Effector memory CD4-positive, alpha-beta T cell (primary cell): ENCODE results near the gene MTNR1A.

Experiments used
- DNase-seq, 3 donors: peaks; one replicate each; pipeline ENCODE4 v3.0.0-alpha.2; 2020
- H3K27ac ChIP-seq: 2 replicates; pipeline ENCODE4 v1.7.0; 2013; ENCODE audit warnings: mild to moderate bottlenecking, low read length, moderate library complexity; ENCODE audit not compliant: insufficient read depth, poor library complexity, severe bottlenecking
- H3K27me3 ChIP-seq: replicated peaks from 2 replicates; pipeline ENCODE4 v1.7.0; 2013; ENCODE audit warnings: mild to moderate bottlenecking, low read length; ENCODE audit not compliant: insufficient read depth, control insufficient read depth, poor library complexity, severe bottlenecking
- H3K36me3 ChIP-seq: 2 replicates; pipeline ENCODE4 v1.7.0; 2013; ENCODE audit warnings: mild to moderate bottlenecking, low read length, moderate library complexity; ENCODE audit not compliant: control insufficient read depth, insufficient read depth
- H3K4me1 ChIP-seq: 2 replicates; pipeline ENCODE4 v1.7.0; 2013; ENCODE audit warnings: low read length, mild to moderate bottlenecking; ENCODE audit not compliant: control insufficient read depth, insufficient read depth, poor library complexity, severe bottlenecking
- H3K4me3 ChIP-seq: 2 replicates; pipeline ENCODE4 v1.7.0; 2013; ENCODE audit warnings: low read length, low read depth, mild to moderate bottlenecking; ENCODE audit not compliant: insufficient read depth, poor library complexity, severe bottlenecking
- H3K9me3 ChIP-seq: 2 replicates; pipeline ENCODE4 v1.7.0; 2013; ENCODE audit warnings: mild to moderate bottlenecking, low read length, moderate library complexity; ENCODE audit not compliant: control insufficient read depth

The MTNR1A gene

DNA sequence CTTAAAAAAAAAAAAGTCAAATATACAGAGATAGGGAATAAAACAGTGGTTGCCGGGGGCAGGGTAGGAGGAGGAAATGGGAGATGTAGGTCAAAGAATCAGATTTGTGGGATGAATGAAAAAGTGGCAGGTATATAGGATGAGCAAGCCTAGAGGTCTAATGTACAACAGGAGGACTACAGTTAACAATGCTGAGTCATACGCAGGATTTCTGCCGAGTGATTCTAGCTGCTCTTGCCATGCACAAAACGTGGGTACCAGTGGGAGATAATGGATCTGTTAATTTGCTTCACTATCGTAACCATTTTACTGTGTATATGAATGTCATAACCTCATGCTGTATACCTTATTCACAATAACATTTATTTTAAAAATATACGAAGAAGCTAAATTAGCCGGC, 10.7 kb upstream of the MTNR1A start:
- Histone ChIP-seq H3K9me3 (no peaks in the 10 kb centered on the region), H3K36me3 (no peaks in the 10 kb centered on the region), H3K27ac (no peak overlapping the region), H3K4me3 (no peak overlapping the region), H3K4me1 (no peaks in the 10 kb centered on the region), H3K27me3 (no peaks in the 10 kb centered on the region)
- no peak for DNase-seq

DNA sequence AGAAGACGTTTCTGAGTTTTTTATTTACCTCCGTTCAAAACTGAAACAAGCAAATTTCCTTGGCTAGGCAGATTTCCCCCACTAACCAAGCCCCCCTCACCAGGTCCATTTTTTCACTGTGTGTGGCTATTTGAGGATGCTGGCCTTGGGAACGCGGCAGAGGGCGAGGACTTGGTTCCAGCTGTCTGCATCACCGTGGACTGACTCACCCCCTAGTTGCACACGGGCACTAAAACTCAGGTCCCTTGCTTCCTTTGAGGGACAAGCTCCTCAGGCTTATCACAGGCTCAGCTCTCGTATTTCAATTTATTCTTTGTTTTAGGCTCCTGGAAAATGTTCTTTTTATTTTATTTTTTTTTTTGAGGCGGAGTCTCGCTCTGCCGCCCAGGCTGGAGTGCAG, 8.4 kb upstream of the MTNR1A start:
- H3K9me3 ChIP-seq: no peaks in the 10 kb centered on the region
- no peak overlapping the region for H3K27ac ChIP-seq
- no peak overlapping the region for H3K4me3 ChIP-seq
- H3K36me3 ChIP-seq: no peaks in the 10 kb centered on the region
- DNase-seq: no peak
- no peaks in the 10 kb centered on the region for H3K27me3 ChIP-seq
- no peaks in the 10 kb centered on the region for H3K4me1 ChIP-seq

DNA sequence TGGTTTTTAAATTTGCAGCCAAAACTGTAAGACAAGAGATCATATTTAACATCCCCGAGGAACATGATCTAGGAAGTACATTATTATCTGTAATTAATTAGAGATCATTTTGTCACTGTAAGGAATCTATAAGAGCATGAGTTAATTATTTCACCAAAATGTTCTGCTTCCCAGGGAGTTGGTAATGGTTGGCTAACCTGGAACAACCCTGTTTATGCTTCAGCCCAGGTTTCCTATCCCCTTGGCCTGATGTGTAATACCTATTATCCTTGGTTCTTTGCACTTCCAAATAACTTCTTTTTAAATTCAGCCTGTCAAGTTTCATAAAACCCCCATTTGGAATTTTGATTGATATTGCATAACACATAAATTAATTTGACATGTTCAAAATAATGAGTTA, 6.4 kb upstream of the MTNR1A start:
- Histone ChIP-seq H3K27ac (no peak overlapping the region), H3K27me3 (no peaks in the 10 kb centered on the region), H3K4me1 (no peaks in the 10 kb centered on the region), H3K4me3 (no peak overlapping the region), H3K36me3 (no peaks in the 10 kb centered on the region), H3K9me3 (no peaks in the 10 kb centered on the region)
- DNase-seq: no peak

DNA sequence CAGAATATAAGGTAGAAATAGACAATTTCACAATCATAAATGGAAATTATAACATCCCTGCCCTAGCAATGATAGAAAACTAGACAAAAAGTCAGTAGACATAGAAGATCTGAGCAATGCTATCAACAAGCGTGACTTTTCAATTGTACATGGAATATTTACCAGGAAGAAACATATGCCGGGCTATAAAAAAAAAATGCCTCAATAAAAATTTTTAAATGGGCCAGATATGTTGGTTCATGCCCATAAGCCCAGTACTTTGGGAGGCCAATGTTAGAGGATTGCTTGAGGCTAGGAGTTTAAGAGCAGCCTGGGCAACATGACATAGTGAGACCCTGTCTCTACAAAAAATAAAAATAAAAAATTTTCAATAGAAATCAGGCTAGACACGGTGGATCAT, 5.3 kb upstream of the MTNR1A start:
- Histone ChIP-seq H3K27me3 (no peaks in the 10 kb centered on the region), H3K27ac (no peak overlapping the region), H3K9me3 (no peaks in the 10 kb centered on the region), H3K4me1 (no peaks in the 10 kb centered on the region), H3K36me3 (no peaks in the 10 kb centered on the region), H3K4me3 (no peak overlapping the region)
- no peak for DNase-seq

DNA sequence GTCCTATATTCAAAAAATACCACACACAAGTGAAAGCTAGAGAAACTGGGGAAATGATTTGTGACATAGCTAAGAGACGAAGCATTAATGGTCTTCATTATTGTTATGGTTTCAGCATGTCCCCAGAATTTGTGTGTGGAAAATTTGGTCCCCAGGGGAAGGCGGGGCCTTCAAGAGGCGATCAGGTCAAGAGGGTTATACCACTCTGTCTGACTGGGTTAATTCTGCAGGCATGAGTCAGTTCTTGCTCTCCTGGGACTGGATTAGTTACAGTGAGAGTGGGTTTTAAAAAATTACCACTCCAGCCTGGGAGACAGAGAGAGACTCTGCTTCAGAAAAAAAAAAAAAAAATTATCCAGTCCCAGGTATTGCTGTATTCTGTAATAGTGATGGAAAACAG, 2.1 kb upstream of the MTNR1A start:
- Histone ChIP-seq H3K9me3 (no peaks in the 10 kb centered on the region), H3K27ac (no peak overlapping the region), H3K36me3 (no peaks in the 10 kb centered on the region), H3K4me1 (no peaks in the 10 kb centered on the region), H3K27me3 (no peaks in the 10 kb centered on the region), H3K4me3 (no peak overlapping the region)
- no peak for DNase-seq

DNA sequence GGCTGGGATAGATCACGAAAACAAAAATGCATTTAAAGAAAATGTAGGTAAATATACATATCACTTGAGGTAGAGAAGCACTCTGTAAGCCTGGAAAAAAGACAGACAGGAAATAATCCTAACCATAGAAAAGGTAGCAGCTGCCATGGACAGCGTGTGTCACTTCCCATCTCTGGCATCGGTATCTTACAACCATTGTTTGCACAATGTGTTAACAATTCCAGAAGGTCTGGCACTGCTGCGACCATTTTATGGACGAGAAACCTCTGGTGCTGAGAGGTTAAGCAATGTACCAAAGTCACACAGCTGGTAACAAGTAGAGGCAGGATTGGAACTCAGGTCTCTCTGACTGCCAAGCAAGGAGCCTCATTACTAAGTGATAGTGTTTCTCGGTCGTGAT, 1.7 kb upstream of the MTNR1A start:
- Histone ChIP-seq H3K36me3 (no peaks in the 10 kb centered on the region), H3K4me1 (no peaks in the 10 kb centered on the region), H3K9me3 (no peaks in the 10 kb centered on the region), H3K27me3 (no peaks in the 10 kb centered on the region), H3K4me3 (no peak overlapping the region), H3K27ac (no peak overlapping the region)
- no peak for DNase-seq

DNA sequence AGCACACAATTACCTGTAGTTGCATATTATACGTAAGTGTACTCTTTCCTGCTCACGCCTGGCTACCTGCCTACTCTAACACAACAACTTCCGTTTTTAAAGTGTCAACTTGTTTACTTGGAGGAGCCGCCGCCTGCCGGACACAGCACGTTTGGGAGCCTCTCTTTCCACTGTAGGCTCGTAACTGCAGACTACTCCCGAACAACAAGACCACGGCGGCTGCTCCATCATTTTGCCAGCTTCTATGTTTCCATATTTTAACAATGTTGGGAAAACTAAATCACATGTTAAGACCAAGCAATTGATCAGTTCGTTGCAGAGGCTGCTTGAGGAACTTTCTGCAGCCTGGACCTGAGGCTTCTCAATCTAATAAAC, 841 bp downstream of the MTNR1A start:
- DNase-seq: no peak
- Histone ChIP-seq H3K4me1 (no peaks in the 10 kb centered on the region), H3K9me3 (no peaks in the 10 kb centered on the region), H3K27me3 (no peaks in the 10 kb centered on the region), H3K27ac (no peak overlapping the region), H3K4me3 (no peak overlapping the region), H3K36me3 (no peaks in the 10 kb centered on the region)

- H3K27me3 ChIP-seq: no peaks in the 10 kb centered on the region
- no peak for DNase-seq
- no peaks in the 10 kb centered on the region for H3K36me3 ChIP-seq
- no peaks in the 10 kb centered on the region for H3K4me1 ChIP-seq
- no peak overlapping the region for H3K4me3 ChIP-seq
- no peaks in the 10 kb centered on the region for H3K9me3 ChIP-seq
- H3K27ac ChIP-seq: no peak overlapping the region
These were observed 1.6 kb downstream of the MTNR1A start for GRCh38 chr4:186553717-186554116.

DNA sequence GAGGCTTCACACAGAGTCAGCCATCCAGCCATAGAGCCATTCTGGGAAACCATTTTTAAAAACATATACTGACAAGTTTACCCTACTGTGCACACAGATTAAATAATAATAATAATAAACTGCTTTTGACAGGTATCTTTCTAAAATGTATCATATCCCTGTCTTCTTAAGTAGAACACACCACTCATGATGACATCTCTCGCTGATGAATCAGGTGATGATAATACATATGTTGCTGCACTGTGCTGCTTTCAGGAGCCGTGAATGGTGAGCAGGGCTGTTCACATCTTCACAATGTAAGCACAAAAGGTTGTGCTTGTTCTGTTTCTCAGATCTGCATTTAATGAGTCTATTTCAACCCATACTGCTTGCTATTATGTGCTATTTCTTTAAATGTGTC, 3.5 kb downstream of the MTNR1A start:
- Histone ChIP-seq H3K9me3 (no peaks in the 10 kb centered on the region), H3K4me3 (no peak overlapping the region), H3K27ac (no peak overlapping the region), H3K27me3 (no peaks in the 10 kb centered on the region), H3K36me3 (no peaks in the 10 kb centered on the region), H3K4me1 (no peaks in the 10 kb centered on the region)
- no peak for DNase-seq

DNA sequence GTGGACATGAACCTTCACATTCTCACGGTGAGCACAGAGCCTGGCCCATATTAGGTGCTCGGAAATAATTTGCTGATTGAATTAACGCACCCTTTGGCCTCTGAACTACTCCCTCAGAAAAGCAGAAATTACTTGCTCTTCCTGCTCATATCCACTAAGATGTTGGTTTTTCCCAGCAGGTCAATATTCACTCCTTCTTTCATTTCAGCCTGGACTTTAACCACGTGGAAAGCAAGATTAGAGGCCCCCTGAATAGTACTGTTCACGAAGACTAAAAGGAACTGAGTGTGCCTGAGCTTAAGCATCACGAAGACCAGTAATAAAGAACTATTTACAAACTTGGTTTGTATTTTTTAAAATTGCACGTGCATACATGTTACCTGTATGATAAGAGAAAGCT, 9.9 kb downstream of the MTNR1A start:
- DNase-seq: no peak
- Histone ChIP-seq H3K36me3 (no peaks in the 10 kb centered on the region), H3K4me1 (no peaks in the 10 kb centered on the region), H3K9me3 (no peaks in the 10 kb centered on the region), H3K4me3 (no peak overlapping the region), H3K27ac (no peak overlapping the region), H3K27me3 (no peaks in the 10 kb centered on the region)

GRCh38 chr4:186543206-186543605, 12.2 kb downstream of the MTNR1A start:
- H3K9me3 ChIP-seq: no peaks in the 10 kb centered on the region
- H3K36me3 ChIP-seq: no peaks in the 10 kb centered on the region
- no peaks in the 10 kb centered on the region for H3K4me1 ChIP-seq
- H3K4me3 ChIP-seq: no peak overlapping the region
- DNase-seq: no peak
- H3K27me3 ChIP-seq: no peaks in the 10 kb centered on the region
- H3K27ac ChIP-seq: no peak overlapping the region
